A673 (cell line): Measurements from ENCODE around the gene TMEM132C.

Experiments
- EZH2 ChIP-seq: fragments of 200-600 bp; sonication (generic); IDR thresholded peaks from 2 replicates; pipeline ENCODE4 v1.6.1; 2017; ENCODE audit warnings: borderline replicate concordance, low read depth, mild to moderate bottlenecking, mixed read lengths, antibody characterized with exemption, low read length; ENCODE audit not compliant: poor library complexity, severe bottlenecking
- TF ChIP-seq, protein P1 (sequence below): fragments of 300-800, 200-600 bp; sonication (generic); conservative IDR thresholded peaks from 2 replicates; pipeline ENCODE4 v1.5.1; 2017; ENCODE audit warnings: low read depth, mild to moderate bottlenecking, antibody characterized with exemption, low read length, moderate library complexity, mixed read lengths

DNA sequence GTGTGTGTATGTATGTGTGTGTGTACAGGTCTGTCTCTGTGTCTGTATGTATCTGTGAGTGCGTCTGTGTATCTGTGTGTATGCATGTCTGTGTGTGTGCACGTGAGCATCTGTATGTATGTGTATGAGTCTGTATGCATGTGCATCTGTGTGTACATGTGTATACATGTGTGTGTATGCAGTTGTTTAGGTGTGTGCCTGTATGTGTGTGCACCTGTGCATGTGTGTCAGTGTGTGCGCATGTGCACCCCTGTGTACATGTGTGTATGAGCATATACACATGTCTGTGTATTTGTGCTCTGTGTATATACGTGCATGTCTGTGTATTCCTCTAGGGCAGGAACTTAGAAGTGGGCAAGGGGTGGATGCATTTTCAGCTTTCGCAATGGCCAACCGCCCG is 116.0 kb downstream of the TMEM132C start:
- TF ChIP-seq, protein P1, sequence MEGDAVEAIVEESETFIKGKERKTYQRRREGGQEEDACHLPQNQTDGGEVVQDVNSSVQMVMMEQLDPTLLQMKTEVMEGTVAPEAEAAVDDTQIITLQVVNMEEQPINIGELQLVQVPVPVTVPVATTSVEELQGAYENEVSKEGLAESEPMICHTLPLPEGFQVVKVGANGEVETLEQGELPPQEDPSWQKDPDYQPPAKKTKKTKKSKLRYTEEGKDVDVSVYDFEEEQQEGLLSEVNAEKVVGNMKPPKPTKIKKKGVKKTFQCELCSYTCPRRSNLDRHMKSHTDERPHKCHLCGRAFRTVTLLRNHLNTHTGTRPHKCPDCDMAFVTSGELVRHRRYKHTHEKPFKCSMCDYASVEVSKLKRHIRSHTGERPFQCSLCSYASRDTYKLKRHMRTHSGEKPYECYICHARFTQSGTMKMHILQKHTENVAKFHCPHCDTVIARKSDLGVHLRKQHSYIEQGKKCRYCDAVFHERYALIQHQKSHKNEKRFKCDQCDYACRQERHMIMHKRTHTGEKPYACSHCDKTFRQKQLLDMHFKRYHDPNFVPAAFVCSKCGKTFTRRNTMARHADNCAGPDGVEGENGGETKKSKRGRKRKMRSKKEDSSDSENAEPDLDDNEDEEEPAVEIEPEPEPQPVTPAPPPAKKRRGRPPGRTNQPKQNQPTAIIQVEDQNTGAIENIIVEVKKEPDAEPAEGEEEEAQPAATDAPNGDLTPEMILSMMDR, result no peak
- TF ChIP-seq EZH2, result no peak
